Gastroesophageal sphincter (tissue), 3 donors: ENCODE data around the gene ULK4.

Source experiments
- CTCF ChIP-seq, 4 experiments: fragments of 200-600 bp in 2 of 4; fragments of 450-650 bp in 2 of 4; sonication (generic) in 1 of 4; IDR thresholded peaks; one replicate each; pipeline ENCODE4 v1.5.1; 2017 to 2019; ENCODE audit warnings: antibody characterized with exemption in 4 of 4, mild to moderate bottlenecking in 2 of 4, moderate library complexity in 2 of 4
- EP300 ChIP-seq: sonication (generic); formaldehyde crosslinking; IDR thresholded peaks from one replicate; pipeline ENCODE4 v1.6.1; 2017; ENCODE audit warnings: antibody characterized with exemption, mild to moderate bottlenecking
- POLR2A ChIP-seq, 2 donors: fragments of 450-650 bp; IDR thresholded peaks; one replicate each; pipeline ENCODE4 v1.6.1; 2017; ENCODE audit warnings: antibody characterized with exemption in 2 of 2, mild to moderate bottlenecking in 2 of 2, moderate library complexity in 1 of 2

GRCh38 chr3:41575724-41576123 is 386.2 kb downstream of the ULK4 start:
- TF ChIP-seq CTCF (IDR thresholded peaks at IDR 0.05) (no peak), POLR2A (IDR thresholded peaks at IDR 0.05) (no peak), EP300 (no peak)
